Stimulated activated CD8-positive, alpha-beta memory T cell treated with anti-CD3 and anti-CD28 coated beads, Interleukin-7, amount 100 ng/mL, for 4 hours (primary cell): ENCODE results near the gene TENM3.

Source experiments
- DNase-seq, 2 donors: peaks; one replicate each; pipeline ENCODE4 v3.0.0-alpha.2; 2020; ENCODE audit warnings: low read depth in 2 of 2

TENM3 gene

DNA sequence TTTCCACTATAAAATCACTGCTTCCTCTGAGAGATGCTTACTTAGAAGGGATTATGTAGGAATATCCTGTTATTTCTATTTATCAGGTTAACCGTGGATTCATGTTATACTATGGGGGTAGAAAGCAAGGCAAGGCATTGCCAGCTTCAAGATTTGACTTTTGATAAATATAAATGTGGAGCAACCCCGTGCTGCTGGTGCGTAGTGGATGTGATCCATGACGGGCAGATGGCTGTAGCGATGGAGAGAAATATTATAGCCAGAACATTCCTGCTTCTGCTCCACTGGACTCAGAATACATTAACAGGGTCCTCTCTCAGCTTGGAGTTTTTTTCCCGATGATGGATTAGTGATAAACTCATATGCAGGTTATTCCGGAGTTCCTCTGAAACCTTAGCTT, 157.6 kb downstream of the TENM3 start:
- DNase-seq, result no peak

- no peak for DNase-seq
These were observed 161.2 kb downstream of the TENM3 start for GRCh38 chr4:182404376-182404775.

DNA sequence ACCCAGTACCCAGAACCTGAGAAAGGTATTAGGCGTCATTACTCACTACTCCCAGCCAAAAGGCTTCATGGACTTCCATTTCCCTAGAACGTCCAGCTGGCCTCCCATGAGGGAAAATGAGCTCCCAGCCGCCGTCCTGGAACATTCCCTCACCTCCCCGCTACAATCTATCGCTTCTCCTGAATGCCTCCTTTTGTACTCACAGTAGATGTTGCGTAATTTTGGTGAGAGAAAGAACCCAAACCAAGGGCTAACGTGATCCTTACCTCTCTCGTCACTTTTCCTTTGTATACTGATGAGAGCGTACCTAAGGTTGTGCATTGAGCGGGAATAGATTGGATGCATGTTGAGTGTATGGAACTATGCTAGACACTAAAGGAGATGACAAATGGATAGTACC, 161.9 kb downstream of the TENM3 start:
- no peak for DNase-seq

- no peak for DNase-seq
These were observed 166.1 kb downstream of the TENM3 start for GRCh38 chr4:182409271-182409670.

DNA sequence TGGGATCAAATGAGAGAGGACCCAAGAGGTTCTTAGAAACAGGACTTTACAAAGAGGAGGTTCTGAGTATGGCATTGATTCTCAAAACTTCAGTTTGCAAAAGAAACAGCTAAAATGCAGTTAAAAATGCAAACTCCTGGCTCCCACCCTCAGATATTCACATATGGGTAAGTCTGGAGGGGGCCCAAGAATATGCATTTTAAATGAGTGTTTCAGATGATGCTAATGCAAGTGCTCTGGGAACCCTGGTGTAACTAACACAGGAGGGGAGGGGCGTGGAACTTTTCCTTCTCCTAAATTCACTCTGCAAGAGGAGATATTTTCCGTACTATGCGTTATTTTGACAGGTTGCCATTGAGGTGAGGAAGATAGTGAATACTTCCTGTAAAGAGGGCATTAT, 168.2 kb downstream of the TENM3 start:
- no peak for DNase-seq

DNA sequence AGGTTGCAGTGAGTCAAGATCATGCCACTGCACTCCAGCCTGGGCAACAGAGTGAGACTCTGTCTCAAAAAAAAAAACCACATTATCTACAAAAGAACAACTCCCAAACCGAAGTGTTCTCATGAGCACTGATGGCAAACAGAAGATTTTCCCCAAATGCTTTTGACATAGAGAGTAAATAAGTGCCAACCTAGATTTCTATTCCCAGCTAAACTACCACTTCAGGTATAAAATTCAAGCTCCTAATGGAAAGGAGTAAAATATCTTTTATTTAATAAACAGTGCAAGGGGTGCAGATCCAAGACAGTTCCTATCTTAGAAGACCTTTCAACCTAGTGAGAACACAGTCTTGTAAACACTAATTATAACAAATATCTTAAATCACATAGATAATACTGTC, 170.3 kb downstream of the TENM3 start:
- no peak for DNase-seq

GRCh38 chr4:182415116-182415515, 171.9 kb downstream of the TENM3 start:
- DNase-seq, result no peak

DNA sequence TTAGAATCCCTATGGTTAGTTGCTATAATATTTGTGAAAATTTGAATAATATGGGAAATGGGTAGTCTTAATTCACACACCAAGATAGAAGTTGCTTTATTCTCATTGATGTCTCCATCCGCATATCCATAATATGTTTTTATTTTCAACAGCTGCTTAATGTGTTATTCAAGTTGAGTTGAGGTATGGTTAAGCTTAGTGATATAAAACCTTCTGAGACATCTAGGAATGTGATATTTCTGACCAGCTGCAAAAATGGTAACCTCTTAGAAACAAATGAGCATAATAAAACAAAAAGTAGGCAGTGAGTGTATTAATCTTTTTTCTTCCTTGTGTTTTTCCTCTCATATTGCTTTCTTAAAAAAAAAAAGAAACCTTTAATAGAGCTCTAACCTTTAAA, 172.9 kb downstream of the TENM3 start:
- DNase-seq, result no peak

DNA sequence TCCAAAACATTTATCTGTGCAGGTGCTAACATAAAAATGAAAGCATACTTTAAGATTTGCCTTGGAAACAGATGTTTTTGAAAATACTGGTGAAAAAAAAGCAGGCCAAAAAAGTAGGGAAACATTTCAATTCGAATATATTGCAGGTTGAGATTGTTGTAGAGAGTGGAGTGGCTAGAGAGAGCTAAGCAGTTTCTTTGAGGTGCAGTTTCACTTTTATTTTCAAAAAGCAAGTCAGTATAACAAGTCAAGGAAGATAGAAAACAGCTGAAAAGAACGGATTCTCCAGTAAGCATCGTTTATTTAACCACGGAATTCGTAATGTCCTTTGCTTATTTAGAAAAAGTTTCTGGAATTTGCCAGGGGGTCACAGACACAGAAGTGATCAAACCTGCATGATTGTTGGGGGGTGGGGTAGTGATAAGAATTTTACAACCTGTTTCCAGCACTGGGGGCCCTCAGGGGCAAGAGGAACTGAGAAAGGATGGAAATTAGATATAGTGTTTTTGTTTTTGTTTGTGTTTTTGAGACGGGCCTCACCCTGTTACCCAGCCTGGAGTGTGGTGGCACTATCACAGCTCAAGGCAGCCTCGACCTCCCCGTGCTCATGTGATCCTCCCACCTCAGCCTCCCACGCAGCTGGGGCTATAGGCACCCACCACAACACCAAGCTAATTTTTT, 175.0 kb downstream of the TENM3 start:
- no peak for DNase-seq

- DNase-seq, result no peak
These were observed 177.0 kb downstream of the TENM3 start for GRCh38 chr4:182420189-182420588.

- no peak for DNase-seq
These were observed 178.6 kb downstream of the TENM3 start for GRCh38 chr4:182421753-182422152.

DNA sequence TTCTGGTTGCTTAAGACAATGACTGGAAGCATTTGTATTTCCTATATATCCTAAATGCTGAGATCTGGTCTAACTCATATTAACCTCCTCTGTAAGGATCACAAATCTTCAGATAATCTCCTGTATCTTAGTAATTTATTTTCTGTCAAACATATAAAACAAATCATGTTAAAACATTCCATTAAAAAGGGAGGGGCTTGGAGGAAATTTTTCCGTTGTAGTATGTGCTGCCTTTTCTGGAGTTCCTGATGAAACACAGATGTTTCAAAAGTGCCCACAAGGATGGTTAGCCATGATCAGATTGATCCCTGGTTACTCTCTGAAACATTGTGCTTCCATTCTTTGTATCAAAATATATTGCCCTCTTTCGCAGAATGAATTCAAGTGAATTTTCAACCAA, 182.1 kb downstream of the TENM3 start:
- no peak for DNase-seq

DNA sequence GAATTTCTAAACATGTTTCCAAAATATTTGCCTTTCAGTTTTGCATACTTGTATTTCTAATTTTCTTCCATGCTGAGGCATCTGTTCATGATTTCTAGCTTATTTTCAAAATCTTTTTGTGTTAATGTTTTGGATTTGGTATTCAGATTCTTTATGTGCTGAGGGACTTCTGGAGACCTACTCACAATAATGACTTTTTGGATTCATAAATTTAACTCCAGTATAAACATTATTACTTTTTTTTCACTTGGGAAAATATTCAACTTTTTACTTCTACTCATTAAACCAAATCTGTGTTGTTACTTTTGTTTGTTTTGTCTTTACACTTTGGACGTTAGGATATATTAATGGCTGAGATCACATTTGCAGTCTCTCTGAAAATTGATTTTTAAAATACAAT, 183.7 kb downstream of the TENM3 start:
- DNase-seq, result no peak

GRCh38 chr4:182427554-182427953, 184.4 kb downstream of the TENM3 start:
- no peak for DNase-seq

GRCh38 chr4:182429896-182430295, 186.7 kb downstream of the TENM3 start:
- no peak for DNase-seq

GRCh38 chr4:182432819-182433218, 189.6 kb downstream of the TENM3 start:
- DNase-seq, result no peak

DNA sequence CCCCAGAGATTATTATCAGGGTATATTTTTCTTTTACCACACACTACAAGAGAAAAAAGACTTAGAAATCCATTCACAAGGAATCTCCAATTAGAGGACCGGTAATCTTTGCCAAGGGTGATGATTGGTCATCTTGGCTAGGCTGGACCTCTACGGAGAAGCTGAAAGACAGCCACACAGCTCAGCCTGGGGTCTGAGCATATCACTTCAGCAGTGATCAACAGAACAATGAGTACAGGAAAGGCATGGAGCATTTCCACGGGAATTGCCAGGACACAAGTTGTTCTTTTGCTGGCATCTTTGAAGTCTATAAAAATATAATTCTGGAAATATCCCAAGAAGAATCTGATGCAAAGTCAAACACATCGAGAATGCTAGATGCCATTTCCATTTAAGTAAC, 191.5 kb downstream of the TENM3 start:
- no peak for DNase-seq

DNA sequence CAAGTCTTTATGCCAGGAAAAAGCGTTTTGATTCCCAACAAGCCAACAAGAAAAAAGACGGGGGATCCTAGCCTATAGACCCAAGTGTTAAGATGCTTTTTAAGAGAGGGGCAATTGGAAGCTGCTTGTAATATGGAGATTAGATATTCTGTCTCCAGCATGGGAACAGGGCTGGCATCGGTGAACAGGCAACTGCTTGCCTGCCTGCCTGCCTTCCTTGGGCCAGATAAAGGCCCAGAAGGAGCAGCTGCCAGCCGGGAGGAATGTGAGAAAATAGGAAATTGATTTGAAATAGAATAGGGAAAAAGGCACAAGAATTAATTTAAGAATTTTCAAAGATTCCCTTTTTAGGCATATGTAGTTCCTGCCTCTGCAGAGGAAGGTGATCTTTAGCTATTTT, 192.2 kb downstream of the TENM3 start:
- no peak for DNase-seq

DNA sequence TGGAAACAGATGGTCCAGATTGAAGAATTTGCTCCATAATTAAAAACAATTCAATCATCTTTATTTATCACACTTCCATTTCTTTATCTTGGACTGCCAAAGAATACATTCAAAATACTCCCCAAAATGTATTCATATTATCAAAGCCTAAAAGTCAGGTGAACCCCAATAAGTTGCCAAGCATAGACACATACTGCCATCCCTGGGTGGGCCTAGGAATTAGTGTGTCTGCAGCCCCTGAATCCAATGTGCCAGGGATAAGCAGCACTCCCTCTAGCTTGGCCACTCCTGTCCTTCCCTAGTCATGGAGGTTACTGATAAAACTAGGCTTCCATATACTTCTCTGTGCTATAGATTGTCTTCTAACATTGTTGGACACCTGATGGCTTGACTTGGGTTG, 199.9 kb downstream of the TENM3 start:
- DNase-seq, result no peak

DNA sequence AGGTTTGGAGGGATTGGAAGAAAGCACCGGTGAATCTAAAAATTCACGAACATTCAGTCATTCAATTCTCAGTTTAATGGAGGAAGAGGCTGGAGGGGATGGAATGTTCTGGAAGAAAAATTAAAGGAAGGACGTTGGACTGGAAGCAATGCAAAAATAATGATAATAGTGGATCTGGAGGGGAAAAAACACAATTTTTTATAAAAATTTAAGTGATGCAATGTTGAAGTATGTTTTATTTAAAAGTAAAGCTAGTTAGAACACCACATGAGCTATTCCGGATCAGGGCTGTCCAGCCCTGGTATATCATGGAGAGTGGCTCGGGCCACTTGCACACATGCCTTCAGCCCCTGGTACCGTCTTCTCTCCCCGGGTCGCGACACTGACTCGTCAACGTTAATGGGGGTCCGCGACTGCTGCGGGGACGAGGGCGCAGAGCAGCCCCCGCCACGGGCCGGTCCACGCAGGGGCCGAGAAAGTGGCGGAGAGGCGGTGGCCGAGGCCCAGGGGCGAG, 204.6 kb downstream of the TENM3 start:
- DNase-seq, result no peak

DNA sequence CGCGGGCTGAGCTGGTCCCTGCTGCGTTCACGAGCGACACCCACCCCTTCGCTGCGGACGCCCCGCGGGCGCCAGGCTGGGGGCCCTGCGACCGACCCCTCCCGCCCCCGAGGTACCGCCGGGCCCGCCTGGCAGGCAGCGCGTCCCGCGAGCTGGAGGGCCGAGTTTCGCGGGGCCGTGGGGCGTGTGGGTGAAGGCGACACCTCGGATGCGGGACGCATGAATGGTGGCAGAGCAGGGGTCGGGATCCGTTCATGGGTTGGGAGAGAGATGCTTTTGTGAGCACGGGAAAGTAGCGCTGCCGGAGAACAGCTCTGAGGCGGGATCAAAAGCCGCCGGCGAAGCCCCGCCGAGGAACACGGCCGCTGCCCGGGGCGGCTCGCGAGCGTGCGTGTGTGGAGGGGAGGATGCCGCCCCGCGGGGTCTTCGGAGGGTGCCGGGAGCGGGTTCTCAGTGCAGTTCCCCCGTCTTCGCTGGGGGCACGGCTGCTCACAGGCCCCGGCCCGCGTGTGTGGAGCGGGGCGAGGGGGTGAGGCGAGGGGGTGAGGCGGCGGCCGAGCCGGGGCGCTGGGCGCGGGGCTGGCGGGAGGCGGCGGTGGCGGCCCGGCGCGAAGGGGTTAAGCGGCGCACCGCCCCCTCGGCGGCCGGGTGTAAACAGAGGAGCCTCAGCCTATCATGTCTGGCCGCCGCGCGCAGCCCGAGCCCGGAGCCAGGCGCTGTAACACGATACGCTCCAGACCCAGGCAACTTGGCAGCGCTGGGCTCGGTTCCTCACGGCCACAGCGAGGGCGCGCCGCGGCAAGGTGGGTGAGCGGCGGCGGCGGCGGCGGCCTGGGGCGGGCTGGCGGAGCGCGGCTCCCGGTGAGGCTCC, 205.3 kb downstream of the TENM3 start:
- peak in 1 of 2 donors; percentile 10 for DNase-seq

DNA sequence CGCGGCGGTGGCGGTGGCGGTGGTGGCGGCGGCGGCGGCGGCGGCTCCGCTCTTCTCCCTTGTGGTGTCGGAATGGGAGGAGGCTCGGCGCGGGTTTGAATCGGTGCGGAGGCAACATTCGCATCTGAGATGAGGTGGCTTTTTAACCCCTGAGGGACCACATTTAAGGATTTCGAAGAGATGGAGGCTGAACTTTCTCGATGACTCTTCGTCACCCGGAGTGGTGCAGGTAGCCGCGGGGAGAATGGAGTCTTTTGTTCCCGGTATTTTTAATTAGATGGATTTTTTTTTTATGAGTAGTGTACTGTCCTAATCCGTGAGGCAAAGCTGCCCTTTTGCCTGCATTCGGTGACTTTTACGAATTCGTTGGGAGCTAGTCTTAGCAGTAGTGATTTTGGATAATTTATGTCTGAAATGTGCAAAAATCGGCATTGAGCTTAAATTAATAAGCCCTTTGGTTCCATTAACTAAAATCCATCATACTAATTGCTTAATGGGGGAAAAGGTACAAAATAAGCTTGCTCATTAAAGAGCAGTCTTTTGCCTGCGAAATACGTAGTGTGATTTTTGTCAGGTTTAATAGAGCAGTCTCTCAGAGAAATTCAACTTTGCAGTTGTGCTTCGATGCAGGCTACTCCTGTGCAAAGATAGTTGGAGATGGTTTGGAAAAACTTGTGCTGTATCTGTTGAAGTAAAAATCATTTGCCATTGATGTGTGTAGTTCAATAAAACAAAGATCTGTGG, 206.2 kb downstream of the TENM3 start:
- DNase-seq, result no peak
